OCI-LY1 (cell line): ENCODE measurements around the gene DAAM1.

Experiments used
- EZH2 ChIP-seq: fragments of 200-600 bp; sonication (generic), shearing (Covaris generic); IDR thresholded peaks from 2 replicates; pipeline ENCODE4 v1.8.0; 2017; ENCODE audit warnings: borderline replicate concordance, mixed run types, mild to moderate bottlenecking, antibody characterized with exemption, low read length, moderate library complexity, mixed read lengths
- TF ChIP-seq, protein P1 (sequence below): fragments of 200-600 bp; sonication (generic), shearing (Covaris generic); IDR thresholded peaks from 2 replicates; pipeline ENCODE4 v1.5.1; 2017; ENCODE audit warnings: mild to moderate bottlenecking, antibody characterized with exemption, low read length, moderate library complexity, mixed read lengths

DNA sequence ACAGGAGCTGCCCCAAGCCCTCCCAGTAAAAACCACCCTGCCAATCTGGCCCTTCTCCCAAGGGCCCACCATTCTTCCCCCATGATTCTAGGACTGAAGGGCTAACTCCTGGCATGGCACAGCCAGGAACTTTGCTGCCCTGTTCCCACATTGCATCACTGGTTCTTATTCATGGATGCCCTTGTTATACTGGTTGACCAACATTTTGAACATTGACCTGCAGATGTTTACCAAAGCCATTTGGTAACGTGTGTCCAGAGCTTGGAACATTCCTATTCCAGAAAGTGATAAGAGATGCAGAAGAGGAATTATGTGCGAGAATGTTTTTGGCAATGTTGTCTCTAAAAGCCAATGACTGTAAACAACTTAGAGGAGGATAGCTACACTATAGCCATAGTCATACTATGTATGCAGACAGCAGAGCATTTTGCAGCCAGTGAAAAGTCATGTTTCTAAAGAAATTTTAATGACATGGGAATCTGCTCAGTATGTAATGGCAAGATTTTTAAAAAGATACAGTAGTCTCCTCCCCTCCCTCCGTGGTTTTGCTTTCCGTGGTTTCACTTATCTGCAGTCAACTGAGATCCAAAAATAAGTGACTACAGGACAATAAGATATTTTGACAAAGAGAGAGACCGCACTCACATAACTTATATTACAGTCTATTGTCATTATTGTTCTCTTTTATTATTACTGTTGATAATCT is 108.8 kb downstream of the DAAM1 start:
- TF ChIP-seq, protein P1, sequence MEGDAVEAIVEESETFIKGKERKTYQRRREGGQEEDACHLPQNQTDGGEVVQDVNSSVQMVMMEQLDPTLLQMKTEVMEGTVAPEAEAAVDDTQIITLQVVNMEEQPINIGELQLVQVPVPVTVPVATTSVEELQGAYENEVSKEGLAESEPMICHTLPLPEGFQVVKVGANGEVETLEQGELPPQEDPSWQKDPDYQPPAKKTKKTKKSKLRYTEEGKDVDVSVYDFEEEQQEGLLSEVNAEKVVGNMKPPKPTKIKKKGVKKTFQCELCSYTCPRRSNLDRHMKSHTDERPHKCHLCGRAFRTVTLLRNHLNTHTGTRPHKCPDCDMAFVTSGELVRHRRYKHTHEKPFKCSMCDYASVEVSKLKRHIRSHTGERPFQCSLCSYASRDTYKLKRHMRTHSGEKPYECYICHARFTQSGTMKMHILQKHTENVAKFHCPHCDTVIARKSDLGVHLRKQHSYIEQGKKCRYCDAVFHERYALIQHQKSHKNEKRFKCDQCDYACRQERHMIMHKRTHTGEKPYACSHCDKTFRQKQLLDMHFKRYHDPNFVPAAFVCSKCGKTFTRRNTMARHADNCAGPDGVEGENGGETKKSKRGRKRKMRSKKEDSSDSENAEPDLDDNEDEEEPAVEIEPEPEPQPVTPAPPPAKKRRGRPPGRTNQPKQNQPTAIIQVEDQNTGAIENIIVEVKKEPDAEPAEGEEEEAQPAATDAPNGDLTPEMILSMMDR = no peak
- no peak for TF ChIP-seq EZH2
